ENCODE measurements around the gene TMEM190.

DNA sequence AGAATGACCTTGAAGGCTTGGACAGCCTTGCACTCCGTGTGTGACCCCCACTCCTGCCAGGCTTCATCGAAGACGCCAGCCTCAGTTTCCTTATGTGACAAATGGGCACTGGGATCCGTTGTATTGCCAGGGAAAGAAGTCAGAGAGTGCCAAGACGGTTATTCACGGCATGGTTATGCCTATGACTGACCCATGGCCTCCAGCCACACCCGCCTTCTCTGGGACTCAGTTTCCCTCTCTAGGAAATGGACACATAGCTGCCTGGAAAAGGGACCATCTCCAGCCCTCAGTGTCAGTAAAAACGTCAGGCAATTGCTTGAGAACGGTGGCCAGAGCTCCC is 31.9 kb downstream of the TMEM190 start:
- TF ChIP-seq, protein P1, sequence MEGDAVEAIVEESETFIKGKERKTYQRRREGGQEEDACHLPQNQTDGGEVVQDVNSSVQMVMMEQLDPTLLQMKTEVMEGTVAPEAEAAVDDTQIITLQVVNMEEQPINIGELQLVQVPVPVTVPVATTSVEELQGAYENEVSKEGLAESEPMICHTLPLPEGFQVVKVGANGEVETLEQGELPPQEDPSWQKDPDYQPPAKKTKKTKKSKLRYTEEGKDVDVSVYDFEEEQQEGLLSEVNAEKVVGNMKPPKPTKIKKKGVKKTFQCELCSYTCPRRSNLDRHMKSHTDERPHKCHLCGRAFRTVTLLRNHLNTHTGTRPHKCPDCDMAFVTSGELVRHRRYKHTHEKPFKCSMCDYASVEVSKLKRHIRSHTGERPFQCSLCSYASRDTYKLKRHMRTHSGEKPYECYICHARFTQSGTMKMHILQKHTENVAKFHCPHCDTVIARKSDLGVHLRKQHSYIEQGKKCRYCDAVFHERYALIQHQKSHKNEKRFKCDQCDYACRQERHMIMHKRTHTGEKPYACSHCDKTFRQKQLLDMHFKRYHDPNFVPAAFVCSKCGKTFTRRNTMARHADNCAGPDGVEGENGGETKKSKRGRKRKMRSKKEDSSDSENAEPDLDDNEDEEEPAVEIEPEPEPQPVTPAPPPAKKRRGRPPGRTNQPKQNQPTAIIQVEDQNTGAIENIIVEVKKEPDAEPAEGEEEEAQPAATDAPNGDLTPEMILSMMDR (IDR thresholded peaks at IDR 0.05 in 4 of 5, conservative IDR thresholded peaks at IDR 0.05 in 1 of 5), result no peak
- no peak for TF ChIP-seq POLR2A (IDR thresholded peaks at IDR 0.05)
